CD4-positive, CD25-positive, alpha-beta regulatory T cell (primary cell): Measurements from ENCODE around the gene VILL. TPM values are rescaled to one million over a fixed set of nuclear protein-coding genes. Genes with fewer than 3 reads are reported as not detected.

Experiments
- ATAC-seq, 2 donors: fragments of 150-1000 bp; cut with Tn5 transposase; one replicate each; pipeline ENCODE4 v1.10.0; 2021; ENCODE audit warnings: low read depth in 2 of 2, moderate number of reproducible peaks in 2 of 2, moderate library complexity in 1 of 2
- DNase-seq, 3 donors: peaks; one replicate each; pipeline versions ENCODE4 v3.0.0 to v3.0.0-alpha.2; 2012 to 2022; ENCODE audit warnings: mixed read lengths in 1 of 3
- H3K27ac ChIP-seq: one replicate; pipeline ENCODE4 v1.7.0; 2013; ENCODE audit warnings: mild to moderate bottlenecking, low read length; ENCODE audit not compliant: insufficient read depth, poor library complexity, severe bottlenecking
- H3K27me3 ChIP-seq: one replicate; pipeline ENCODE4 v1.7.0; 2013; ENCODE audit warnings: low read length; ENCODE audit not compliant: control insufficient read depth, insufficient read depth
- H3K36me3 ChIP-seq: one replicate; pipeline ENCODE4 v1.7.0; 2013; ENCODE audit warnings: mild to moderate bottlenecking, low read length, moderate library complexity; ENCODE audit not compliant: control insufficient read depth, insufficient read depth
- H3K4me1 ChIP-seq: 2 replicates; pipeline ENCODE4 v1.7.0; 2013; ENCODE audit warnings: mild to moderate bottlenecking, low read length; ENCODE audit not compliant: insufficient read depth, control insufficient read depth, poor library complexity, severe bottlenecking
- H3K4me3 ChIP-seq: one replicate; pipeline ENCODE4 v1.7.0; 2013; ENCODE audit warnings: low read depth, mild to moderate bottlenecking, low read length, moderate library complexity
- H3K9me3 ChIP-seq, 2 experiments: 1 replicate in 1 of 2; 2 replicates in 1 of 2; pipeline ENCODE4 v1.7.0; 2013; ENCODE audit warnings: low read length in 2 of 2, mild to moderate bottlenecking in 1 of 2, moderate library complexity in 1 of 2; ENCODE audit not compliant: control insufficient read depth in 2 of 2
- H3K27ac Mint-ChIP-seq, 3 donors: one replicate each; pipeline ENCODE4 v1.8.0; 2020 to 2022; ENCODE audit warnings: mild to moderate bottlenecking in 3 of 3, mixed read lengths in 3 of 3, moderate library complexity in 2 of 3
- H3K27me3 Mint-ChIP-seq: one replicate; pipeline ENCODE4 v1.8.0; 2022; ENCODE audit warnings: mild to moderate bottlenecking, mixed read lengths
- H3K36me3 Mint-ChIP-seq: one replicate; pipeline ENCODE4 v1.8.0; 2020; ENCODE audit warnings: mixed read lengths
- H3K4me1 Mint-ChIP-seq, 4 donors: one replicate each; pipeline ENCODE4 v1.8.0; 2020 to 2022; ENCODE audit warnings: mixed read lengths in 4 of 4, mild to moderate bottlenecking in 1 of 4
- H3K4me3 Mint-ChIP-seq, 4 donors: one replicate each; pipeline ENCODE4 v1.8.0; 2020 to 2022; ENCODE audit warnings: mild to moderate bottlenecking in 4 of 4, mixed read lengths in 4 of 4, moderate library complexity in 3 of 4
- H3K9me3 Mint-ChIP-seq, 7 donors: one replicate each; pipeline ENCODE4 v1.8.0; 2020 to 2022; ENCODE audit warnings: mixed read lengths in 7 of 7, mild to moderate bottlenecking in 3 of 7, moderate library complexity in 2 of 7
- polyA plus RNA-seq, 4 donors: library from polyadenylated mRNA; unstranded; fragments of 300-500 nt; fragmentation: Illumina TruSeq; gene quantifications; one replicate each; pipeline ENCODE4 v1.2.3, GENCODE V29; 2021
- total RNA-seq: library from RNA; stranded (reverse); gene quantifications from one replicate; pipeline ENCODE4 v1.2.3, GENCODE V29; 2022

Gene VILL
- total and polyA plus RNA-seq, 5 donors from 2014 or later = 9.0 to 24.0 (median 12.7) TPM

- DNase-seq (no peak), ATAC-seq (no peak)
- no peaks in the 10 kb centered on the region for H3K9me3 Mint-ChIP-seq
- Histone ChIP-seq H3K4me1 (no peaks in the 10 kb centered on the region), H3K9me3 (no peaks in the 10 kb centered on the region), H3K4me3 (no peak overlapping the region), H3K36me3 (no peaks in the 10 kb centered on the region), H3K27me3 (peaks cover 3% of the 10 kb centered on the region), H3K27ac (no peak overlapping the region)
- peaks cover 18% of the 10 kb centered on the region for H3K27me3 Mint-ChIP-seq
- no peak overlapping the region for H3K4me3 Mint-ChIP-seq
- peaks cover 0 to 2% (median 0%) of the 10 kb centered on the region in 4 donors for H3K4me1 Mint-ChIP-seq
- H3K36me3 Mint-ChIP-seq = no peaks in the 10 kb centered on the region
- H3K27ac Mint-ChIP-seq = no peak overlapping the region
These were observed 8.3 kb upstream of the VILL start for GRCh38 chr3:37982331-37982730.

GRCh38 chr3:37984051-37984450, 6.5 kb upstream of the VILL start:
- H3K9me3 Mint-ChIP-seq = no peaks in the 10 kb centered on the region
- no peak overlapping the region for H3K27ac ChIP-seq
- no peak overlapping the region for H3K4me3 ChIP-seq
- no peak for DNase-seq
- H3K27me3 Mint-ChIP-seq = peaks cover 18% of the 10 kb centered on the region
- ATAC-seq = no peak
- H3K4me1 ChIP-seq = no peaks in the 10 kb centered on the region
- H3K9me3 ChIP-seq = no peaks in the 10 kb centered on the region
- no peaks in the 10 kb centered on the region for H3K36me3 Mint-ChIP-seq
- no peak overlapping the region for H3K4me3 Mint-ChIP-seq
- H3K27ac Mint-ChIP-seq = no peak overlapping the region
- peaks cover 0 to 2% (median 0%) of the 10 kb centered on the region in 4 donors for H3K4me1 Mint-ChIP-seq
- H3K27me3 ChIP-seq = no peaks in the 10 kb centered on the region
- no peaks in the 10 kb centered on the region for H3K36me3 ChIP-seq

- H3K4me3 Mint-ChIP-seq = peak overlapping the region in 1 of 4 donors; percentile 37
- no peaks in the 10 kb centered on the region for H3K36me3 Mint-ChIP-seq
- no peak overlapping the region for H3K4me3 ChIP-seq
- DNase-seq (no peak), ATAC-seq (no peak)
- no peaks in the 10 kb centered on the region for H3K9me3 Mint-ChIP-seq
- H3K27ac ChIP-seq = no peak overlapping the region
- no peaks in the 10 kb centered on the region for H3K4me1 ChIP-seq
- no peaks in the 10 kb centered on the region for H3K36me3 ChIP-seq
- H3K9me3 ChIP-seq = no peaks in the 10 kb centered on the region
- peaks cover 15% of the 10 kb centered on the region for H3K27me3 Mint-ChIP-seq
- peaks cover 0 to 2% (median 0%) of the 10 kb centered on the region in 4 donors for H3K4me1 Mint-ChIP-seq
- peak overlapping the region in 1 of 3 donors; percentile 46 for H3K27ac Mint-ChIP-seq
- H3K27me3 ChIP-seq = no peaks in the 10 kb centered on the region
These were observed 6.0 kb upstream of the VILL start for GRCh38 chr3:37984596-37984995.

GRCh38 chr3:37985637-37986320, 4.8 kb upstream of the VILL start:
- ATAC-seq (no peak), DNase-seq (no peak)
- Histone ChIP-seq H3K27ac (no peak overlapping the region), H3K27me3 (no peaks in the 10 kb centered on the region), H3K4me3 (no peak overlapping the region), H3K36me3 (no peaks in the 10 kb centered on the region), H3K4me1 (no peaks in the 10 kb centered on the region), H3K9me3 (no peaks in the 10 kb centered on the region)
- H3K27me3 Mint-ChIP-seq = peaks cover 9% of the 10 kb centered on the region
- H3K9me3 Mint-ChIP-seq = no peaks in the 10 kb centered on the region
- H3K27ac Mint-ChIP-seq = no peak overlapping the region
- H3K4me1 Mint-ChIP-seq = peaks cover 0 to 2% (median 0%) of the 10 kb centered on the region in 4 donors
- H3K4me3 Mint-ChIP-seq = no peak overlapping the region
- H3K36me3 Mint-ChIP-seq = no peaks in the 10 kb centered on the region

GRCh38 chr3:37986479-37987314, 3.9 kb upstream of the VILL start:
- Histone ChIP-seq H3K4me3 (no peak overlapping the region), H3K27ac (no peak overlapping the region), H3K36me3 (no peaks in the 10 kb centered on the region), H3K27me3 (no peaks in the 10 kb centered on the region), H3K9me3 (no peaks in the 10 kb centered on the region), H3K4me1 (no peaks in the 10 kb centered on the region)
- Mint-ChIP-seq H3K9me3 (no peaks in the 10 kb centered on the region), H3K36me3 (no peaks in the 10 kb centered on the region), H3K27me3 (peaks cover 7% of the 10 kb centered on the region), H3K27ac (no peak overlapping the region), H3K4me3 (no peak overlapping the region), H3K4me1 (no peaks in the 10 kb centered on the region)
- ATAC-seq (no peak), DNase-seq (no peak)

- no peaks in the 10 kb centered on the region for H3K9me3 ChIP-seq
- Mint-ChIP-seq H3K9me3 (no peaks in the 10 kb centered on the region), H3K4me1 (no peaks in the 10 kb centered on the region), H3K4me3 (no peak overlapping the region), H3K27ac (no peak overlapping the region), H3K36me3 (no peaks in the 10 kb centered on the region), H3K27me3 (peaks cover 4% of the 10 kb centered on the region)
- ATAC-seq (no peak), DNase-seq (no peak)
- H3K4me3 ChIP-seq = no peak overlapping the region
- H3K36me3 ChIP-seq = no peaks in the 10 kb centered on the region
- no peaks in the 10 kb centered on the region for H3K27me3 ChIP-seq
- H3K27ac ChIP-seq = no peak overlapping the region
- no peaks in the 10 kb centered on the region for H3K4me1 ChIP-seq
These were observed 3.3 kb upstream of the VILL start for GRCh38 chr3:37987315-37987697.

GRCh38 chr3:37987751-37988179, 2.8 kb upstream of the VILL start:
- Histone ChIP-seq H3K4me3 (no peak overlapping the region), H3K36me3 (no peaks in the 10 kb centered on the region), H3K4me1 (no peaks in the 10 kb centered on the region), H3K27me3 (no peaks in the 10 kb centered on the region), H3K9me3 (no peaks in the 10 kb centered on the region), H3K27ac (no peak overlapping the region)
- no peaks in the 10 kb centered on the region for H3K9me3 Mint-ChIP-seq
- no peaks in the 10 kb centered on the region for H3K36me3 Mint-ChIP-seq
- H3K27ac Mint-ChIP-seq = peak overlapping the region in 2 of 3 donors; percentile 1 to 46
- peaks cover 2% of the 10 kb centered on the region for H3K27me3 Mint-ChIP-seq
- ATAC-seq = no peak
- H3K4me3 Mint-ChIP-seq = no peak overlapping the region
- H3K4me1 Mint-ChIP-seq = peaks cover 0 to under 1% (median 0%) of the 10 kb centered on the region in 4 donors
- no peak for DNase-seq
